ENCODE data around the gene EMX1.

EMX1 gene

DNA sequence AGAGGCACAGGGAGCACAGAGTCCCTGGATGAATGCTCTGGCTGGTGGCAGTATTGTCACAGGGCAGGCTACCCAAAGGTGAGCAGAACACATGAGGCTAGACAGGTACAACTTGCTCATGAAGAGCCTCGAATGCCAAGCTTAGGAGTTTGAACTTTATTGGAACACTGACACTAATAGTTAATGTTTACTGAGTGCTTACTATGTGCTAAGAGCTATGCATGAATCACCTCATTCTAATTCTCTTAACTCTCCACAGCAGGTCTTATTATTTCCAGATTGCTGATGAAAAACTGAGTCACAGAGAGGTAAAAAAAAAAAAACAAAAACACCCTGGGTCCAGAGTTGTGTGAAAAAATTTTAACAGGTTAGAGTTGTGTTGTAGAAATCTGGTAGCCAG lies 6.1 kb upstream of the EMX1 start:
- H3K9me3 ChIP-seq (ENCODE audit: low read depth, low read length), result no peaks in the 10 kb centered on the region
- H3K36me3 ChIP-seq (ENCODE audit: insufficient read depth, low read length), result no peaks in the 10 kb centered on the region
- H3K9ac ChIP-seq (ENCODE audit: insufficient read length), result no peak overlapping the region
- DNase-seq (ENCODE audit: low read depth, low spot score), result no peak
- no peak for TF ChIP-seq FOXP2 (optimal IDR thresholded peaks at IDR 0.05; ENCODE audit: control extremely low read depth, extremely low read length, insufficient read depth)
- no peak for TF ChIP-seq EZH2 (IDR thresholded peaks at IDR 0.05)
- no peak for TF ChIP-seq POLR2AphosphoS5 (IDR thresholded peaks at IDR 0.05; ENCODE audit: borderline replicate concordance, low read depth, low read length)
- H3K4me3 ChIP-seq, result no peak overlapping the region
- H3K27ac ChIP-seq, result no peak overlapping the region

DNA sequence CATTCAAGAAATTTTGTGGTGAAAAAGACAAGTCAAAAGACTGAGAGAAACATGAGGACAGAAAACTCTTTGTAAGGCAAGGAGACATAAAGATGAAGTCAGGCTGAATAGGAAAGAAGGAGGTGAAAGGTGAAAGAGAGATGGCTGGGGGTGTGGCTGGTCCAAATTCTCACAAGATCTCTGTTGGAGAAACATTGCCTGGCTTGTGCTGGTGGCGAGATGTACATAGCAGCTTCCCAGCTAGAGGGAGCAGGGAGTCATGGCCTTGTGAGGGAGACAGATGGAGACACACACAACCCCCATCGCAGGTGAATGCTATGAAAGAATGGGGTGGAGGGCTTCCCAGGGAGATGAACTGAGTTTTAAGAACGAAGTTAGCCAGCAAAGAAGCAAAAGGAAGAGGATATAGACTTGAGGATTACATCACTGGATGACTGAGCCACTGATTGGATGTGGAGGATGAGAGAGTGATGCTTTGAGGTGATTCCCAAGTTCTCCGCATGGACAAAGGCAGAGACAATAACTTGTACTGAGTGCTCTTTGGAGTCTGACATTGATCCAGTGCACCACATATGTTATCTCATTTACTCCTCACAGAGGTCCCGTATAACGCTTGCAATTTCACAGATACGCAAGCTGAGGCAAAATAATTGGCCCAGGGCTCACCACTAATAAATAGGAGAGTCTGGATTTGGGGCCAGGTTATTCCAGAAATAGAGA lies 3.7 kb upstream of the EMX1 start:
- Histone ChIP-seq H3K9me3 (ENCODE audit: low read depth, low read length) (no peaks in the 10 kb centered on the region), H3K27ac (no peak overlapping the region), H3K4me3 (no peak overlapping the region), H3K36me3 (ENCODE audit: insufficient read depth, low read length) (no peaks in the 10 kb centered on the region), H3K9ac (ENCODE audit: insufficient read length) (no peak overlapping the region)
- no peak for TF ChIP-seq FOXP2 (optimal IDR thresholded peaks at IDR 0.05; ENCODE audit: control extremely low read depth, extremely low read length, insufficient read depth)
- TF ChIP-seq POLR2AphosphoS5 (IDR thresholded peaks at IDR 0.05; ENCODE audit: borderline replicate concordance, low read depth, low read length), result no peak
- TF ChIP-seq EZH2 (IDR thresholded peaks at IDR 0.05), result no peak
- no peak for DNase-seq (ENCODE audit: low read depth, low spot score)

DNA sequence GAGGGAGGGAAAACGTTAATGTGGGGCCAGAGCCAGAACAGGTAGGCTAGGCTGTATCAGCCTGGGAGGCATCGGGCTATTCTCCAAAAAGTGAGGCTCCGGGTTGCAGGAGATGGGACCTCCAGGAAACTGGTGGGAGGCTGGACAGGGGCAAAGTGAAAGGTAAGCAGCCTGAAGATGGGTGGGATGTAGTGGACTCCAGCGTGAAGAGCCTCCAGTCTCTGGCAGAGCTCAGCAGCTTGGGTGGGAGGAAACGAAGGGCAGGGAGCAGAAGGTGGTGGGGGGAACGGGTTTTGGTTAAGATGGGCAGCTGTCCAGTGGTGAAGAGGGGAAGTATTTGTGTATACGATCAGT lies 3.1 kb upstream of the EMX1 start:
- Histone ChIP-seq H3K9me3 (ENCODE audit: low read depth, low read length) (no peaks in the 10 kb centered on the region), H3K36me3 (ENCODE audit: insufficient read depth, low read length) (no peaks in the 10 kb centered on the region), H3K27ac (no peak overlapping the region), H3K9ac (ENCODE audit: insufficient read length) (no peak overlapping the region), H3K4me3 (no peak overlapping the region)
- TF ChIP-seq EZH2 (IDR thresholded peaks at IDR 0.05) (no peak), FOXP2 (optimal IDR thresholded peaks at IDR 0.05; ENCODE audit: control extremely low read depth, extremely low read length, insufficient read depth) (no peak), POLR2AphosphoS5 (IDR thresholded peaks at IDR 0.05; ENCODE audit: borderline replicate concordance, low read depth, low read length) (no peak)
- DNase-seq (ENCODE audit: low read depth, low spot score), result no peak

DNA sequence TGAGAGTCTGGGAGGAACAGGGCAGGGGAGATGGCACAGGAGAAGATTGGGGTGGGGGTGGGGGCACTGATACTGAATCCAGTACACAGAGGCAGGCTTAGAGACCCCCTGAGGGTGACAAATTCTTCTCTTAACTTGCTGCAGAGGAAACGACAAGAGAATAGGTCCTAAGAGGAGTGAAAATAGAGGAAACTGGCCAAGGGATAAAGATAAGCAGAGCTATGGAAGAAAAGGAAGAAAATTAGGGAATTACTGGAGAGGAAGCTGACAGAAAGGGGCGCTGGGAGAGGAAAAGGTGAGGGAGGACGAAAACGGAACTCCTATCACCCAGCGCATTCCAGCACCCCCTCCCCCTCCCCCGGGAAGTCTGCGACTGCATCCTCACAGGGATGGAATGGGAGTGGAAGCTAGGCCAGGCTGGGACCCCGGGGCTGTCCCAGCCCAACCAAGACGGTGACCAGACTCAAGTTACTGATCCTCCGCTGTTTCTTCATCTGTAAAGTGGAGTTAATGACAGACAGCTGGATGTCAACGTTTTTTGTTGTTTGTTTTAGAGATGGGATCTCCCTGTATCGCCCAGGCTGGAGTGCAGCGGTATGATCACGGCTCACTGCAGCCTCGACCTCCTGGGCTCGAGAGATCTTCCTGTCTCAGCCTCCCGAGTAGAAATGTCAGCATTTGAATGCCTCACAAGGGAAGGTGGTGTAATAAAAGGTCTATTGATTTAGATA lies 2.6 kb upstream of the EMX1 start:
- TF ChIP-seq FOXP2 (optimal IDR thresholded peaks at IDR 0.05; ENCODE audit: control extremely low read depth, extremely low read length, insufficient read depth) (no peak), EZH2 (IDR thresholded peaks at IDR 0.05) (no peak), POLR2AphosphoS5 (IDR thresholded peaks at IDR 0.05; ENCODE audit: borderline replicate concordance, low read depth, low read length) (no peak)
- no peak overlapping the region for H3K4me3 ChIP-seq
- no peak for DNase-seq (ENCODE audit: low read depth, low spot score)

DNA sequence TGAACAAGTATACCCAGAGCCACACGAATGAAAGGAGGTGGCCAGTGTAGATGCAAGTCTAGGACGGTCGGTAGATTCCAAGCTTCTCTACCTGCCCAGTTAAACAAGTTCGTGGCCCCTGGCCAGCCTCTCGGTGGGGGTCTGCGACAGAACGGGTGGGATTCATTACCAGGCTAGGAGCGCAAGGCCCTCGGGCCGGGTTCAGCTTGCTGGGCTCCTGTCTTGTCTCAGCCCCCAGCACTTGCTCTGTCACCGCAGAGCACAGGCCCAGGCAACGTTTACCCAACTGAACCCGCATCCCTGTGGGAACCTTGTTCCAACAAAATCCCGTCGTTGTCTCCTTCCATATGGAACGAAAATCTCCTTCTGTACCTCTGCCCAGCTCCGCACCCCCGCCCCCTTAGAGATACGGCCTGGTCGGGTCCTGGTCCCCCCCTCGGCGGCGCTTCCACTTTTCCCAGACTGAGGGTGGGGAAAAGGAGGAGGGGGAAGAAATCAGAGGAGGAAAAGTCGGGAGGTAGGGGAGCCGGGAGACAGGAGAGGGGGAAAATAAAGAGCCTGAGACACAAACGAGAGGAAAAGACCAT lies 1.9 kb upstream of the EMX1 start:
- Histone ChIP-seq H3K9ac (ENCODE audit: insufficient read length) (no peak overlapping the region), H3K27ac (no peak overlapping the region), H3K9me3 (ENCODE audit: low read depth, low read length) (no peaks in the 10 kb centered on the region), H3K36me3 (ENCODE audit: insufficient read depth, low read length) (no peaks in the 10 kb centered on the region), H3K4me3 (peak overlapping the region; percentile 77)
- TF ChIP-seq POLR2AphosphoS5 (IDR thresholded peaks at IDR 0.05; ENCODE audit: borderline replicate concordance, low read depth, low read length) (no peak), EZH2 (IDR thresholded peaks at IDR 0.05) (no peak), FOXP2 (optimal IDR thresholded peaks at IDR 0.05; ENCODE audit: control extremely low read depth, extremely low read length, insufficient read depth) (no peak)
- no peak for DNase-seq (ENCODE audit: low read depth, low spot score)

More for the DNA sequence above, 2.6 kb upstream of the EMX1 start:
- Histone ChIP-seq H3K9ac (ENCODE audit: insufficient read length) (no peak overlapping the region), H3K27ac (no peak overlapping the region), H3K9me3 (ENCODE audit: low read depth, low read length) (no peaks in the 10 kb centered on the region), H3K36me3 (ENCODE audit: insufficient read depth, low read length) (no peaks in the 10 kb centered on the region)

DNA sequence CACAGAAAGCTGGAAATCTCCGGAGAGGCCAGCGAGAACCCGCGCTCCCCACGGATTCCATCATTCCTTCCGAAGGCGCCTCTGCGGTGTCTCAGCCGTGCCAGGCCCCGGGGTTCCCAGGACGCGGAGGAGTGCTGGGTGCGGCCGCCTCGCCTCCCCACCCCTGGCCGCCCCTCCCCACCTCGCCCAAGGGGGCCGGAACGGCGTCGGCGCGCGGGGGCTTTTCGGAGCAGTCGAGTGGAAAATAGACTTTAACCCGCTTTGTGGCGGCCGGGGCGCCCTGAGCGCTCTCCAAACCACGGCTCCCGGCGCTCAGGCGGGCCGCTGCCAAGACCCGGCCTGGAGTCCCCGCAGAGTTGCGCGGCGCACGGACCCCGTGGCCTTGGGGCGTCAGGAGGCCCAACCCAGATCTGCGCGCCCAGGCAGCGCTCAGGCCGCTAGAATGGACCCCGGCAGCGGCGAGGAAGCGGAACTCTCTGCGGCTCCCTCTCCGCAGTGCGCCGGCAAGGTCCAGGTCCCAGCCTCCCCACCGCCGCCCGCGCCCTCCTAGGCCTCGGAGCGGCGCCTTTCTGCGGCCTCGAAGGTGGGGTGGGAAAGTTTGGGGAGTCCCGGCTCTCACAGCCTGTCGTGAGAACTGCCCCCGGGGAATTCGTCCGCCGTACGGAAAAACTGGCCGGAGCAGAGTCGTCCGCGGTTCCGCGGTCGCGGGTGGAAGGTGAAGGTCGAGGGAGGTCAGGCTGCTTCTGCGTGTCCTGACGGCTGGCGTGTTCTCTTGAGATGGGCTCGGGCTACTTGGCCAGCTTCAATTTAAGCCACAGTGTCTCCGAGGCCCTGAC lies 1.2 kb upstream of the EMX1 start:
- Histone ChIP-seq H3K4me3 (peak overlapping the region; percentile 77), H3K27ac (no peak overlapping the region), H3K9me3 (ENCODE audit: low read depth, low read length) (no peaks in the 10 kb centered on the region), H3K9ac (ENCODE audit: insufficient read length) (peak overlapping the region; percentile 32), H3K36me3 (ENCODE audit: insufficient read depth, low read length) (no peaks in the 10 kb centered on the region)
- DNase-seq (ENCODE audit: low read depth, low spot score), result no peak
- no peak for TF ChIP-seq FOXP2 (optimal IDR thresholded peaks at IDR 0.05; ENCODE audit: control extremely low read depth, extremely low read length, insufficient read depth)
- no peak for TF ChIP-seq POLR2AphosphoS5 (IDR thresholded peaks at IDR 0.05; ENCODE audit: borderline replicate concordance, low read depth, low read length)
- TF ChIP-seq EZH2 (IDR thresholded peaks at IDR 0.05), result no peak

DNA sequence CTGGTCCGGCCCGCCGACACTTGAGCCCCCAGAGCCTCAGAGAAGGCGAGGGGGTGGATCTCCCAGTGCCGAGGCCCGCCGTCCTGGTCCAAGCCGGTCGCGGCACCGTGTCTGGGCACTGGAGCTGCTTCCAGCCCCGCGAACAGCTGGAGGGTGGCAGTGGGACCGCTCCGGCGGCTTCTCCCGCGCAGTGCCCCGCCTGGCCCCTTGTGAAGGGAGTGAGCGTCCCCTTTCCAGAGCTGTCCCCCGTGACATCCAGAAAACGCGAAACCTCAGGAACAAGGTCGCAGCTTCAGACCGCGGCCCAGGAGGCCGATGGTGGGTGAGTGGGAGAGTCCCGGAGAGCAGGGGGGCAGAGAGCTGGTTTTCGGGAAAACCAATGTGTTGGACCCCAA lies 579 bp upstream of the EMX1 start:
- Histone ChIP-seq H3K27ac (no peak overlapping the region), H3K9me3 (ENCODE audit: low read depth, low read length) (no peaks in the 10 kb centered on the region), H3K4me3 (peak overlapping the region; percentile 78), H3K9ac (ENCODE audit: insufficient read length) (no peak overlapping the region), H3K36me3 (ENCODE audit: insufficient read depth, low read length) (no peaks in the 10 kb centered on the region)
- TF ChIP-seq EZH2 (IDR thresholded peaks at IDR 0.05) (no peak), FOXP2 (optimal IDR thresholded peaks at IDR 0.05; ENCODE audit: control extremely low read depth, extremely low read length, insufficient read depth) (no peak), POLR2AphosphoS5 (IDR thresholded peaks at IDR 0.05; ENCODE audit: borderline replicate concordance, low read depth, low read length) (no peak)
- DNase-seq (ENCODE audit: low read depth, low spot score), result no peak

Measured in SK-N-MC (cell line).